IMR-90 (cell line): ENCODE data around the gene SLC40A1. TPM values are rescaled to one million over a fixed set of nuclear protein-coding genes. Genes with fewer than 3 reads are reported as not detected.

Source experiments
- ATAC-seq: fragments of 200-7000 bp; cut with Tn5 transposase; 2 replicates; pipeline ENCODE4 v1.9.1; 2020; ENCODE audit warnings: low read depth, mild to moderate bottlenecking, moderate library complexity
- BruUV-seq: library from RNA; stranded (reverse); fragments of 400-500 nt; replicated peaks from 2 replicates; lab custom pipeline; 2021; lab: Mats Ljungman, UMichigan
- CTCF ChIA-PET: fragments of 300-600 bp; formaldehyde crosslinking; extraction: SDS; loops from one replicate; lab custom pipeline; 2021; ENCODE audit warnings: antibody characterized with exemption; lab: Yijun Ruan, JAX
- POLR2A ChIA-PET: fragments of 300-600 bp; sonication (Branson Sonifier 250); formaldehyde crosslinking; loops from one replicate; lab custom pipeline; 2022; ENCODE audit warnings: antibody characterized with exemption; ENCODE audit not compliant: unreplicated experiment; lab: Charles Lee
- DNase-seq: peaks from one replicate; pipeline ENCODE4 v3.0.0; 2013
- H2AFZ ChIP-seq: replicated peaks from 2 replicates; pipeline ENCODE3; 2013; ENCODE audit warnings: low read length, mild to moderate bottlenecking; ENCODE audit not compliant: poor library complexity
- H2AK5ac ChIP-seq: 2 replicates; pipeline ENCODE4 v1.6.1; 2013; ENCODE audit warnings: low read depth, low read length, inconsistent platforms
- H2AK9ac ChIP-seq: replicated peaks from 2 replicates; pipeline ENCODE3; 2013; ENCODE audit warnings: mild to moderate bottlenecking, low read depth, low read length, moderate library complexity; ENCODE audit not compliant: poor library complexity
- H2BK120ac ChIP-seq: 2 replicates; pipeline ENCODE4 v1.6.1; 2013; ENCODE audit warnings: low read depth, low read length, inconsistent platforms
- H2BK15ac ChIP-seq: 3 replicates; pipeline ENCODE4 v1.6.1; 2013; ENCODE audit warnings: low read depth, low read length, inconsistent platforms
- H2BK20ac ChIP-seq: 2 replicates; pipeline ENCODE4 v1.6.1; 2013; ENCODE audit warnings: low read depth, mild to moderate bottlenecking, inconsistent platforms, low read length, moderate library complexity
- H2BK5ac ChIP-seq: 2 replicates; pipeline ENCODE4 v1.6.1; 2013; ENCODE audit warnings: mild to moderate bottlenecking, low read depth, low read length, inconsistent platforms; ENCODE audit not compliant: poor library complexity, severe bottlenecking
- H3K14ac ChIP-seq: replicated peaks from 2 replicates; pipeline ENCODE4 v1.6.1; 2013; ENCODE audit warnings: low read depth, low read length, inconsistent platforms
- H3K18ac ChIP-seq: 2 replicates; pipeline ENCODE4 v1.6.1; 2013; ENCODE audit warnings: low read depth, low read length, control low read depth
- H3K23ac ChIP-seq: 2 replicates; pipeline ENCODE4 v1.6.1; 2013; ENCODE audit warnings: low read depth, low read length, inconsistent platforms
- H3K27ac ChIP-seq: 2 replicates; pipeline ENCODE4 v1.5.1; 2013; ENCODE audit warnings: mild to moderate bottlenecking, control low read depth, low read length; ENCODE audit not compliant: insufficient read depth
- H3K27me3 ChIP-seq: 2 replicates; pipeline ENCODE4 v1.6.1; 2013; ENCODE audit warnings: low read length; ENCODE audit not compliant: control insufficient read depth, insufficient read depth
- H3K36me3 ChIP-seq: 2 replicates; pipeline ENCODE4 v1.6.1; 2013; ENCODE audit warnings: low read length, mixed read lengths; ENCODE audit not compliant: control insufficient read depth, insufficient read depth
- H3K4ac ChIP-seq: 2 replicates; pipeline ENCODE4 v1.6.1; 2013; ENCODE audit warnings: low read depth, low read length, inconsistent platforms
- H3K4me1 ChIP-seq: 2 replicates; pipeline ENCODE4 v1.6.1; 2013; ENCODE audit warnings: low read length, mixed read lengths; ENCODE audit not compliant: control insufficient read depth, insufficient read depth
- H3K4me2 ChIP-seq: 2 replicates; pipeline ENCODE4 v1.6.1; 2013; ENCODE audit warnings: low read depth, mild to moderate bottlenecking, control low read depth, low read length, moderate library complexity
- H3K4me3 ChIP-seq: 2 replicates; pipeline ENCODE4 v1.5.1; 2013; ENCODE audit warnings: low read depth, mild to moderate bottlenecking, control low read depth, low read length, moderate library complexity; ENCODE audit not compliant: insufficient read depth
- H3K56ac ChIP-seq: 2 replicates; pipeline ENCODE4 v1.6.1; 2013; ENCODE audit warnings: low read length, inconsistent platforms; ENCODE audit not compliant: insufficient read depth; ENCODE audit errors: extremely low read depth
- H3K79me1 ChIP-seq, 2 experiments: 2 replicates each; pipeline ENCODE4 v1.6.1; 2013; ENCODE audit warnings: low read length in 2 of 2, inconsistent platforms in 1 of 2, low read depth in 1 of 2
- H3K9ac ChIP-seq: 2 replicates; pipeline ENCODE4 v1.6.1; 2013; ENCODE audit warnings: low read depth, low read length, control low read depth
- H3K9me1 ChIP-seq: 2 replicates; pipeline ENCODE4 v1.6.1; 2013; ENCODE audit warnings: low read length, inconsistent platforms; ENCODE audit not compliant: insufficient read depth
- H3K9me3 ChIP-seq: 2 replicates; pipeline ENCODE4 v1.6.1; 2013; ENCODE audit warnings: low read length; ENCODE audit not compliant: control insufficient read depth, insufficient read depth
- H4K20me1 ChIP-seq: 2 replicates; pipeline ENCODE4 v1.6.1; 2013; ENCODE audit warnings: low read length, inconsistent platforms; ENCODE audit not compliant: insufficient read depth
- H4K5ac ChIP-seq: 2 replicates; pipeline ENCODE4 v1.6.1; 2013; ENCODE audit warnings: mild to moderate bottlenecking, low read depth, low read length, control low read depth
- H4K8ac ChIP-seq, 2 experiments: 2 replicates each; pipeline ENCODE4 v1.6.1; 2013; ENCODE audit warnings: low read depth in 2 of 2, low read length in 2 of 2, control low read depth in 1 of 2, inconsistent platforms in 1 of 2
- H4K91ac ChIP-seq: 2 replicates; pipeline ENCODE4 v1.6.1; 2013; ENCODE audit warnings: low read depth, low read length, inconsistent platforms; ENCODE audit not compliant: insufficient read depth
- BHLHE40 ChIP-seq: fragments of 150-350 bp; IDR thresholded peaks from 2 replicates; pipeline ENCODE4 v1.6.1; 2016; ENCODE audit warnings: mild to moderate bottlenecking, low read depth, low read length
- CEBPB ChIP-seq: IDR thresholded peaks from 2 replicates; pipeline ENCODE4 v1.6.1; 2012; ENCODE audit warnings: low read depth, low read length, improper control_type of control experiment
- CHD1 ChIP-seq: IDR thresholded peaks from 2 replicates; pipeline ENCODE4 v1.6.1; 2012; ENCODE audit warnings: low read depth, low read length, improper control_type of control experiment
- ELK1 ChIP-seq: fragments of 150-350 bp; IDR thresholded peaks from 2 replicates; pipeline ENCODE4 v1.6.1; 2016; ENCODE audit warnings: low read depth, mild to moderate bottlenecking, low read length, moderate library complexity, borderline replicate concordance
- FOS ChIP-seq: fragments of 150-350 bp; IDR thresholded peaks from 2 replicates; pipeline ENCODE4 v1.6.1; 2016; ENCODE audit warnings: low read depth, low read length
- MAFK ChIP-seq: IDR thresholded peaks from 2 replicates; pipeline ENCODE4 v1.6.1; 2012; ENCODE audit warnings: low read depth, low read length, improper control_type of control experiment
- MAZ ChIP-seq: IDR thresholded peaks from 2 replicates; pipeline ENCODE4 v1.6.1; 2012; ENCODE audit warnings: low read depth, mild to moderate bottlenecking, low read length, improper control_type of control experiment, moderate library complexity, borderline replicate concordance
- NFE2L2 ChIP-seq: fragments of 150-350 bp; IDR thresholded peaks from 2 replicates; pipeline ENCODE4 v1.6.1; 2016; ENCODE audit warnings: low read depth, mild to moderate bottlenecking, low read length
- POLR2A ChIP-seq: IDR thresholded peaks from 2 replicates; pipeline ENCODE4 v1.6.1; 2012; ENCODE audit warnings: mild to moderate bottlenecking, low read depth, low read length
- RAD21 ChIP-seq: IDR thresholded peaks from 2 replicates; pipeline ENCODE4 v1.6.1; 2012; ENCODE audit warnings: low read length, improper control_type of control experiment
- RFX5 ChIP-seq: IDR thresholded peaks from 2 replicates; pipeline ENCODE4 v1.8.0; 2012; ENCODE audit warnings: low read depth, mild to moderate bottlenecking, low read length, moderate library complexity
- SMC3 ChIP-seq: fragments of 150-350 bp; IDR thresholded peaks from 2 replicates; pipeline ENCODE4 v1.6.1; 2016; ENCODE audit warnings: low read depth, mild to moderate bottlenecking, antibody characterized with exemption, low read length, moderate library complexity
- USF2 ChIP-seq: fragments of 150-350 bp; IDR thresholded peaks from 2 replicates; pipeline ENCODE4 v1.6.1; 2017; ENCODE audit warnings: mild to moderate bottlenecking, antibody characterized with exemption, low read length, low read depth
- WGBS, 2 experiments: methylation state at CpG; one replicate each; pipeline versions ENCODE4 v1.1.5 to v1.1.7; 2013; ENCODE audit warnings: missing lambda C conversion rate in 2 of 2; ENCODE audit not compliant: insufficient read length in 1 of 2; ENCODE audit errors: extremely low coverage in 2 of 2; 5-methylcytosine and 5-hydroxymethylcytosine counted together
- dilution Hi-C: fragments of 300-500 bp; cut with HindIII; formaldehyde crosslinking; loops from one replicate; pipeline ENCODE4 v1.14.3; 2018; ENCODE audit warnings: low sequenced_read_pairs; ENCODE audit not compliant: unreplicated experiment
- in situ Hi-C: fragments of 300-500 bp; cut with MboI; formaldehyde crosslinking; loops from 3 replicates; pipeline ENCODE4 v1.14.3; 2019; ENCODE audit warnings: low sequenced_read_pairs, inconsistent platforms, mixed read lengths
- intact Hi-C: fragments of 100-400 bp; cut with micrococcal nuclease; formaldehyde crosslinking; loops from 2 replicates; pipeline ENCODE4 v1.10.0; 2022
- polyA plus RNA-seq, 3 experiments: library from polyadenylated mRNA; depleted of rRNA; stranded (reverse); fragments of >200 nt; gene quantifications; 2 replicates each; pipeline ENCODE4 v1.2.3, GENCODE V29; 2012; ENCODE audit warnings: low replicate concordance in 1 of 3
- total RNA-seq: library from RNA; depleted of rRNA; stranded (reverse); fragments of >200 nt; gene quantifications from 2 replicates; pipeline ENCODE4 v1.2.3, GENCODE V29; 2012
- TF ChIP-seq, protein P1 (sequence below): conservative IDR thresholded peaks from 2 replicates; pipeline ENCODE4 v1.5.1; 2012; ENCODE audit warnings: mild to moderate bottlenecking, low read depth, low read length, improper control_type of control experiment

Gene SLC40A1
- total and polyA plus RNA-seq, 2 of the 4 experiments (the other 2 are of a cell fraction) = 1.5 to 5.0 TPM

GRCh38 chr2:189613077-189613636 is 32.6 kb upstream of the SLC40A1 start:
- no peak overlapping the region for H3K14ac ChIP-seq
- no peak overlapping the region for H4K91ac ChIP-seq
- in situ Hi-C loops (no loop called here), dilution Hi-C loops (no loop called here), intact Hi-C loops (loop anchor here (1.0 kb wide), 1 partner anchor 48 kb away; the partner anchor contains the start of gene ASNSD1)
- H2BK20ac ChIP-seq = no peak overlapping the region
- no peaks in the 10 kb centered on the region for H3K27me3 ChIP-seq
- peak overlapping the region; percentile 2; the same call in 1 of the 2 replicates for H3K56ac ChIP-seq
- peaks cover 15% of the 10 kb centered on the region for H3K4me1 ChIP-seq
- no peak overlapping the region for H2BK15ac ChIP-seq
- CTCF ChIA-PET = interaction anchor here (0.6 to 1.3 kb wide), 5 partner anchors 9 to 78 kb away, joined by 3 to 5 read pairs (median 4); partner anchors contain the start of gene ASNSD1
- no peak overlapping the region for H3K23ac ChIP-seq
- H3K18ac ChIP-seq = peak overlapping the region; percentile 5; the same call in 1 of the 2 replicates
- no peak overlapping the region for H4K5ac ChIP-seq
- H2AFZ ChIP-seq = no peak overlapping the region
- WGBS, 2 experiments = no CpG with 5 or more reads among the region's 6 CpGs
- H3K27ac ChIP-seq = peak overlapping the region; percentile 71; the same call in 1 of the 2 replicates
- H3K79me1 ChIP-seq = no peaks in the 10 kb centered on the region
- DNase-seq (peak; percentile 98), ATAC-seq (peak; percentile 94)
- peaks cover 3% of the 10 kb centered on the region; the same call in 1 of the 2 replicates for H3K9me1 ChIP-seq
- no peak overlapping the region for H2AK9ac ChIP-seq
- H3K4me2 ChIP-seq = peak overlapping the region; percentile 55
- H2AK5ac ChIP-seq = no peak overlapping the region
- H2BK120ac ChIP-seq = peak overlapping the region; percentile 35; the same call in 1 of the 2 replicates
- POLR2A ChIA-PET = interaction anchor here (0.7 to 1.2 kb wide), 3 partner anchors 9 to 17 kb away, joined by 3 to 4 read pairs (median 3); no protein-coding TSS in a partner anchor
- H2BK5ac ChIP-seq = peak overlapping the region; percentile 93
- no peaks in the 10 kb centered on the region for H3K9me3 ChIP-seq
- BruUV-seq = no TSS peak
- peak overlapping the region; percentile 67; the same call in 1 of the 2 replicates for H3K9ac ChIP-seq
- H4K20me1 ChIP-seq = no peaks in the 10 kb centered on the region
- H4K8ac ChIP-seq = peak overlapping the region in 1 of 2 experiments; percentile 32; a peak in 2 of 4 replicates
- no peak overlapping the region for H3K4ac ChIP-seq
- no peaks in the 10 kb centered on the region for H3K36me3 ChIP-seq
- peak overlapping the region; percentile 12; the same call in 1 of the 2 replicates for H3K4me3 ChIP-seq
- no peak for TF ChIP-seq ELK1
- no peak for TF ChIP-seq MAZ
- no peak for TF ChIP-seq USF2
- TF ChIP-seq NFE2L2 = peak; percentile 82
- TF ChIP-seq MAFK = peak; percentile 54
- TF ChIP-seq SMC3 = no peak
- no peak for TF ChIP-seq FOS
- TF ChIP-seq, protein P1, sequence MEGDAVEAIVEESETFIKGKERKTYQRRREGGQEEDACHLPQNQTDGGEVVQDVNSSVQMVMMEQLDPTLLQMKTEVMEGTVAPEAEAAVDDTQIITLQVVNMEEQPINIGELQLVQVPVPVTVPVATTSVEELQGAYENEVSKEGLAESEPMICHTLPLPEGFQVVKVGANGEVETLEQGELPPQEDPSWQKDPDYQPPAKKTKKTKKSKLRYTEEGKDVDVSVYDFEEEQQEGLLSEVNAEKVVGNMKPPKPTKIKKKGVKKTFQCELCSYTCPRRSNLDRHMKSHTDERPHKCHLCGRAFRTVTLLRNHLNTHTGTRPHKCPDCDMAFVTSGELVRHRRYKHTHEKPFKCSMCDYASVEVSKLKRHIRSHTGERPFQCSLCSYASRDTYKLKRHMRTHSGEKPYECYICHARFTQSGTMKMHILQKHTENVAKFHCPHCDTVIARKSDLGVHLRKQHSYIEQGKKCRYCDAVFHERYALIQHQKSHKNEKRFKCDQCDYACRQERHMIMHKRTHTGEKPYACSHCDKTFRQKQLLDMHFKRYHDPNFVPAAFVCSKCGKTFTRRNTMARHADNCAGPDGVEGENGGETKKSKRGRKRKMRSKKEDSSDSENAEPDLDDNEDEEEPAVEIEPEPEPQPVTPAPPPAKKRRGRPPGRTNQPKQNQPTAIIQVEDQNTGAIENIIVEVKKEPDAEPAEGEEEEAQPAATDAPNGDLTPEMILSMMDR = no peak
- peak; percentile 62; the same call in 1 of the 2 replicates for TF ChIP-seq CEBPB
- no peak for TF ChIP-seq CHD1
- TF ChIP-seq POLR2A = no peak
- no peak for TF ChIP-seq RFX5
- no peak for TF ChIP-seq RAD21
- peak; percentile 46; the same call in 1 of the 2 replicates for TF ChIP-seq BHLHE40
